IPS-18c (cell line): ENCODE measurements around the gene BMAL1.

ENCODE experiments used
- H3K4me3 ChIP-seq: 2 replicates; pipeline ENCODE4 v1.7.0; 2013; ENCODE audit warnings: low read depth, mild to moderate bottlenecking, low read length, moderate library complexity; ENCODE audit not compliant: insufficient read depth
- H3K9me3 ChIP-seq: one replicate; pipeline ENCODE4 v1.6.1; 2013; ENCODE audit warnings: mild to moderate bottlenecking, low read length, moderate library complexity; ENCODE audit not compliant: control insufficient read depth, insufficient read depth

Gene BMAL1

DNA sequence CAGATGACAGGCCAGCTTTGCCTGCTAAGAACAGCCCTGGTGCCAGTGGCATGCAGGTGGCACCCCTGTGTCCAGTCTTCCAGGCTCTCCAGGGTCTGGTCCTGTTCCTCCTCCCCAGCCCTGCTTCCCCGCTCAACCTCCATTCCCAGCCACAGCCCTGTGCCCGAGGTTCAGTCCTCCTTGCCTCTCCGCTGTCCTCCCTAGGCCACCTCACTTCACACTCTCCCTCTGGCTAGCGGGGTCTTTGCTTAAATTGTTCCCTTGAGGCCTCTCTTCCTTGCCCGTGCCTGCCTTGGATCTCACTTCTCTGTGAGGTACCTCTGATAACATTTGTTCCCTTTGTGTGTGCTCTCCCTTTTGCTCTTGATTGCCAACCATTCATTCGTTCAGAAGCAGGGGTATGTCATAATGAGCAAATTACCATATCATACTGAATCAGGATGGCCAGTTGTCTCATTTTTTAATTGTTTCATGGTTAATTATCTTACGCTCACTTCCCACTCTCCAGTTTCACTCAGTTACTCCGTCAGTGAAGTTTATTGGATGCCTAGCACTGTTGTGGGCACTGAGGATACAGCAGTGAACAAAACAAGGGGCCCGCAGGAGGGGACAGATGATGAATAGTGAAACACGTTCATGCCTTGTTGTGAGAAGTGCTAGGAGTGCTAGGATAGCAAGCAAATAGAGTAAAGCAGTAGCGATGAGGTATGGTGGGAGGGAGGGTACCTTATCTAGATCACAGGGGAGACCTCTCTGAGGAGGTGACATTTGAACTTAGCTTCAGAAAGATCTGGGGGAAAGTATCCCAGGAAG lies 7.4 kb downstream of the BMAL1 start:
- Histone ChIP-seq H3K9me3 (peaks cover 6% of the 10 kb centered on the region), H3K4me3 (no peak overlapping the region)

DNA sequence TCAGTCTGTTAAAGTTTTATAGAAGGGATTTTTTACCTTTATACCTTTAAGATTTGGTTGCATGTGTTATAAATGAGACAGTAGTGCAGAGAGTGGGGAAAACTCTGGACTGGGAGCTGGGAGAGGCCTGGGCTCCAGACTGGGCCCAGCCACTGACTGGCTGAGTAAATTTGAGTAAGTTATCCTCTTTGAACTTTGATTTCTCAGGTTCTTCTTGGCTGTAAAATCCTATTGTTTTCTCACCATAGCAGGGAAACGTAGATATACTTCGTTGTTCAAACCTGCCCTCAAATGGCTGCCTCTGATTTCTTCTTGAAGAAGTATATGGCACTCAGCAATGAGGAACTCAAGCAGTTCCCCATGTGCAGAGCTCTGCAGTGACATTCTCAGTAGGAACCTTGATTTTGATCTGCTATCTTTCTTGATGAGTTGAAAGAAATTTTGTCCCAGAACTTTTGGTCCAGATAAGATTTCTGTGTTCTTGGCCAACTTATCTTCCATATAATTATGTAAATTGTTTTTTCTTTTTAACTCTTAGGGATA lies 8.8 kb downstream of the BMAL1 start:
- H3K9me3 ChIP-seq = peaks cover 6% of the 10 kb centered on the region
- no peak overlapping the region for H3K4me3 ChIP-seq

GRCh38 chr11:13287036-13287435 lies 9.4 kb downstream of the BMAL1 start:
- Histone ChIP-seq H3K9me3 (peaks cover 6% of the 10 kb centered on the region), H3K4me3 (no peak overlapping the region)

- Histone ChIP-seq H3K4me3 (no peak overlapping the region), H3K9me3 (peaks cover 6% of the 10 kb centered on the region)
Observed at GRCh38 chr11:13287681-13288080, 10.1 kb downstream of the BMAL1 start.

DNA sequence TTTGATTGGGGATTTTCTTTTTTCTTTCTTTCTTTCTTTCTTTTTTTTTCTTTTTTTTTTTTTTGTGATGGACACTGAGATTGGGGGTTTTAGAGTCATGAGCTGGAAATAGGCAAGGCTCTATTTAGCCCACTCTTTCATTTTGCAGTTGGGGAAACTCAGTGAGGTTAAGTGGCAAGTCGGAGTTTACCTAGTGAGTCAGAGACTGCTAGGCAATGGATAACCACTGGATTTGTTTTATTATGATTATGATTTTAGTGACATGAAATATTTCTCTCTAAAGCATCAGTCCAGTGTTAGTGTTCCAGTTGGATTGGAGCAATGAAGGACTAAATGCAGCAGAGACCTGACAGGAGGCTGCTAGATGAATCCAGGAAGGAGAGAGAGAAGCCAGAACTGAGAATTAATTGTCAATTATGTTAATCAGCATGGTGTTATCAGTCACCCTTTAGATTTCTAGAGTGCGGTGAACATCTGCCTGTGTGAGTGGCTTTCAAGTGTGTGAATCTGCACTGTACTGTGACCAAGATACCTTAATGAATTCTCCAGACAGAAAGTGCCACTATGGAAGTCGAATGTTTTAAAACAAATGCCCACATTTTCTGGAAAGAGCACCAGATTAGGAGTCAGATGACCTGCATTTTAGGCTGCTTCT lies 10.9 kb downstream of the BMAL1 start:
- peaks cover 3% of the 10 kb centered on the region for H3K9me3 ChIP-seq
- no peak overlapping the region for H3K4me3 ChIP-seq

DNA sequence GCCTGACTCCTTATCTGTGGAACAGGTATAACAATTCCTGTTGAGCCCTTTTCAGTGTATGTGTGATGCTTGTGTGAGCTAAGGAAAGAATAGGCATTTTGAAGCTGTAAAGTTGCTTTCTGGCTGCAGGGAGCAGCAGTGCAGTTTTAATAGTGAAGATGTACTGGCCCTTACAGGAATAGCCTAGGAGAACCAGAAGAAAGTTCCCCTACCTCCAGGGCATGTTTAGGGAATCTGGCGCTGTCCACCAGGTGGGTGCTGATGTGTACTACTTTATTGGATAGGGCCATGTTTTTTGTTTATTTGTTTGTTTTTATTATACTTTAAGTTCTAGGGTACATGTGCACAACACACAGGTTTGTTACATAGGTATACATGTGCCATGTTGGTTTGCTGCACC lies 11.5 kb downstream of the BMAL1 start:
- Histone ChIP-seq H3K9me3 (no peaks in the 10 kb centered on the region), H3K4me3 (no peak overlapping the region)

DNA sequence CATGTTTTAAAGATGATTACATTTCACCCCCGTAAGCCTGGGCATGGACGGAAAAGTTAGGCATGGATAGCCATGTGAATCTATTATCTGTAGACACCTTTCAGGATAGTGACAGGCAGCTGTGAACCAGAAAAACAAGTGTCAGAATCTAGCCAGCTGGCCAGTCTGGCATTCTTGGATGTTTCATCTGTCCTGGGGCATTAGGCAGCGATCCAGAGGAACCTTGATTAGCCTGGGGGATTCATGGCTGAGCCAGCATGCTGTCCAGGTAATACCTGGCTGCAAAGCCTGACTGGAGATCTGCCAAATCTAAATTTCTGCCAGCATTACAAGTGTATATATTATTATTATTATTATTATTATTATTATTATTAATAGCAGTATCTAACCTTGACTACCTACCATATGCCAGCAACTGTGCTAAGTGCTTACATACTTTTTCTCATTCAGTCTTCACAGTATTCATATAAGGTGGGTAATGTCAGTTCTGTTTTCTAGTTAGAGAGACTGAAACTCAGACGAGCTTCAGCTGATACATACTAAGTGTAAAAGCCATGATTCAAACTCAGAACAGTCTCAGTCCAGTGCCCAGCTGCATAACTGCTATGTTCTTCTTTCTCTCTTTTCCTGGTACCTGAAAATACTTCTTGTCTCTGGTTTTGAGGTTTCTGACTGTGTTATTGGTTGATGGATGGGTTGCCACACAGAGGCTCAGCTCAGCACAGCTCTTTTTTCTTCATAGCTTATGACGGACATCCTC lies 12.8 kb downstream of the BMAL1 start:
- Histone ChIP-seq H3K4me3 (no peak overlapping the region), H3K9me3 (no peaks in the 10 kb centered on the region)

DNA sequence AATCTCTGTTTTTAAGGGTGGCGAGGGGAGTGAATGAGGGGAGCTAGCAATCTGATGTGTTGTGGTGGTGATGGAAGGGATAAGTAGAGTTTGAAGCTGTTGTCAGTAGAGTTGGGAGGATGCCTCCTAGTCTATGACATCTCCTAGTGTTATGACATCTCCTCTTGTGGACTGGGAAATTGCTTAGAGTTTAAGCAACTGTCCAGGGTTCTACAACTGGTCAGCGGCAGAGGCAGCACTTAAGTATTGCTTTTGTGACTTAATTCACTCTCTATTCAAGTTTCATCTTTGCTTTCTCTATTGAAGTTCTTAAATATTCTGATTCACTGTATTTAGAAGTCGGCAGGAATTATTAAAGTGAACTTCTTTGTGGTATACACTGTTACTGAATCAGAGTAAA lies 13.8 kb downstream of the BMAL1 start:
- H3K4me3 ChIP-seq = no peak overlapping the region
- no peaks in the 10 kb centered on the region for H3K9me3 ChIP-seq

- Histone ChIP-seq H3K9me3 (no peaks in the 10 kb centered on the region), H3K4me3 (no peak overlapping the region)
Observed at GRCh38 chr11:13291800-13292199, 14.2 kb downstream of the BMAL1 start.

GRCh38 chr11:13292970-13293369 lies 15.4 kb downstream of the BMAL1 start:
- no peaks in the 10 kb centered on the region for H3K9me3 ChIP-seq
- H3K4me3 ChIP-seq = no peak overlapping the region

- Histone ChIP-seq H3K9me3 (no peaks in the 10 kb centered on the region), H3K4me3 (no peak overlapping the region)
Observed at GRCh38 chr11:13294178-13294577, 16.6 kb downstream of the BMAL1 start.

DNA sequence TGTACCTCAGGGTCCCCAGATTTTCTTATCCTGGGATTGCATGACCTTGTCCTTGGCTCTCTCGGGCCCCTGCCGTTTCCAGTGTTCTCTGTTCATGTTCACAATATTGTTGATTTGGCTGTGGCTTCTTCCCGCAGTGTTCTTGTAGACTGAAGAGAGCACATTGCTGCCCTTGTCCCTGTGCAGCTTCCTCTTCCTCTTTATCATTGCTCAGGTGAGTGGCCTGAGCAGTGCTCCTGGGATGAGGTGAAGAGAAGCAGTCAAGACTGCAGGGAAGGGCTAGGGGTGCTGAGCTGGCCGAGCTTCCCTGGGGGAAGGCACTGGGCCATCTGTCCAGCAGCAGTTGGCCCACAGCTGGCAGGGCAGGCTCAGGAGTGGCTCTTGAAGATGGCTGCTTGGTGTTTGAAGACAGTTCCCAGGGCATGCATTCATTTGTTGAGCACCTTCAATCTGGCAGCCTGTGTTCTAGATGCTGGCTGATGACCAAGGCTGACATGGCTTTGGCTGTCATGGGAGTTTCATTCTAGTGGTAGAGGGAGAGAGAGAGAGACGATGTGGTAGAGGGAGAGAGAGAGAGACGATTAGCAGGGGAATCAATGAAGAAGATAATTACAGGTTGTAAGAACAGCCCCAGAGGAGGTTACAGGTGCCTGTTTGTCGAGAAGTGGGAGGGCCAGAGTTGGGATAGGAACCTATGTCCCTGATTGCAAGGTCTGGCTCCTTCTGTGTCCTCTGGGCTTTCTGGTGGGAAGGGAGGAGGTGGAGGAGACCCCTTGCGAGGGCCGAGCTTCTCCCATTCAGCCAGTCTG lies 17.4 kb downstream of the BMAL1 start:
- Histone ChIP-seq H3K4me3 (no peak overlapping the region), H3K9me3 (no peaks in the 10 kb centered on the region)

DNA sequence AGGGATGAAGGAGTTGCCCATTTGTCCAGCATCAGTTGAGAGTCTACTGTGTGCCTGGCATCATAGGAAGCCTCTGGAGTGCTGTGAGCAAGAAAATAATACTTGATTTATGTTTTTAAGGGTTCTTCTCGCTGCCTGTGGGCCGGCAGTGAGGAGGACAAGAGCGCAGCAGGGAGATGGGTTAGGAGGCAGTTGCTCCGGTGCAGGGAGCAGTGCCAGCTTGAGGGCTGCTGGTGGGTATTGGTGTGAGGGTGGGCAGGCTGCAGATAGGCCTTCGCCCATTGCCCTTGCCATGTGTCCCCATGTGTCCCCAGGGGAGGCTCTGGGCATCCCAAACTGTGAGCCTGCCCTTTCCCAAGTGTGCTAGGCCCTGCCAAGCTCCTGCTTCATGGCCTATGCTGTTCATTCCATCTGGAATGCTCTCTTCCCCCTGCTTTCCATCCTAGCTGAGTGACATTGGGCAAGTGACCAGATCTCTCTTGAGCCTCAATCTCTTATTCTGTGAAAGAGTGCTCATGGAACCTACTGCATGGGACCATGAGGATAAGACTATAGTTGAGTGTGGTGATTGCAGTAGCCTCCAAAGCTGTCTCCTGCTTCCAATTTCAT lies 19.8 kb downstream of the BMAL1 start:
- H3K9me3 ChIP-seq = no peaks in the 10 kb centered on the region
- H3K4me3 ChIP-seq = no peak overlapping the region

DNA sequence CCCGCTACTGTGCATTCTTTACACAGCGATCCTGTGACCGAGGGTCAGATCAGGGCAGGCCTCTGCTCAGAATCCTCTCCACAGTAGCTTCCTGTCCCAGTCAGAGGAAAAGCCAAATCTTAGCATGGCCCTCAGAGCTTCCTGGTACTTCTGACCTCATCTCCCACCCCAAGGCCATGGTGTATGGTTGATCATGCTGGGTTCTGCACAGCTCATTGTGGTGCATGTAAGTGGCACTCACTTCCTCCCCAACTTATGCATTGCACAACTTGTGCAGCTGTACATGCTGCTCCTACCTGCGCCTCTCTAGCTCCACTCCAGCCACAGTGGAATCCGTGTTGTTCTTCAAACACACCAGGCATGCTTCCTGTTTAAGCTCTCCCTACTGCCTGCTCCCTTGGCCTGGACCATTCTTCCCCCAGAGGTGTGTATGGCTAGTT lies 20.3 kb downstream of the BMAL1 start:
- Histone ChIP-seq H3K9me3 (no peaks in the 10 kb centered on the region), H3K4me3 (no peak overlapping the region)

GRCh38 chr11:13298765-13299164 lies 21.2 kb downstream of the BMAL1 start:
- H3K9me3 ChIP-seq = no peaks in the 10 kb centered on the region
- H3K4me3 ChIP-seq = no peak overlapping the region

- Histone ChIP-seq H3K9me3 (no peaks in the 10 kb centered on the region), H3K4me3 (no peak overlapping the region)
Observed at GRCh38 chr11:13301522-13301921, 23.9 kb downstream of the BMAL1 start.
